ENCODE results near the gene CEP170B. TPM values are rescaled to one million over a fixed set of nuclear protein-coding genes. Genes with fewer than 3 reads are reported as not detected.
"Not testable (repeated sequence)": the region's sequence is repeated elsewhere in the genome, so short reads cannot be mapped to it uniquely, and the experiment has no call there.

The CEP170B gene
- total RNA-seq, 2 experiments from 2014 or later = 5.2 to 5.3 TPM

DNA sequence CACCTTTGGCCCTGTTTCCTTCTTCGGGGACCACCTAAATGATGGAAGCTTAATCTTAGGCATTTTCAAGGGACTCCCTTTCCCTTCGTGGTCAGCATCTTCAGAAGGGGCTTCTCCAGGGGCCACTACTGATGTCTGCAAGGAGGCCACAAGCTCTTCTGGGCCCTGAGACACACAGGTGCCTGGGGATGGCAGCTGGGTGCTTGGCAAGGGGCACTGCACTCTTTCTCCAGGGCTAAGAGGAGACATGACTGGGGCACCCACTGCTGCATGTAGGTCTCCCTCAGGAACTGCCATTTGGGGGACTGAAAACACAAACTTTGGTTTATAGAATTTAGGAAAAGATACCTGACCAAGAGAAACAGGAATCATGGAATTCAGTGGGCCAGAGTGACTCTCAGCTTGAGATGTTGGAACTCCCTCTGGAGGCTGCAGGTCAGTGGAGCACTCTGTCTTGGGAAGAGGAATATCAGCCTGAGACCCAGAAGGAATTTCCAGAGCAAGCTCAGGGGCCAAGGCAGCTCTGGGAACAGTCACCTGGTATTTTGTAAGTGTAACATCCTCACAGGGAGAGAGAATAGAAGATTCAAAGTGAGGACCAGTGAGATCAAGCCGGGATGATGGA, 75.6 kb downstream of the CEP170B start:
- Mint-ChIP-seq H3K4me1 (ENCODE audit: low read depth) (no peaks in the 10 kb centered on the region), H3K27me3 (peaks cover 4% of the 10 kb centered on the region), H3K9me3 (no peaks in the 10 kb centered on the region), H3K36me3 (no peaks in the 10 kb centered on the region), H3K4me3 (no peak overlapping the region), H3K27ac (no peak overlapping the region)
- intact Hi-C loops (cut with micrococcal nuclease) = no loop called here
- ChIA-PET CTCF (no interaction called here), POLR2A (no interaction called here)
- DNase-seq = no peak

DNA sequence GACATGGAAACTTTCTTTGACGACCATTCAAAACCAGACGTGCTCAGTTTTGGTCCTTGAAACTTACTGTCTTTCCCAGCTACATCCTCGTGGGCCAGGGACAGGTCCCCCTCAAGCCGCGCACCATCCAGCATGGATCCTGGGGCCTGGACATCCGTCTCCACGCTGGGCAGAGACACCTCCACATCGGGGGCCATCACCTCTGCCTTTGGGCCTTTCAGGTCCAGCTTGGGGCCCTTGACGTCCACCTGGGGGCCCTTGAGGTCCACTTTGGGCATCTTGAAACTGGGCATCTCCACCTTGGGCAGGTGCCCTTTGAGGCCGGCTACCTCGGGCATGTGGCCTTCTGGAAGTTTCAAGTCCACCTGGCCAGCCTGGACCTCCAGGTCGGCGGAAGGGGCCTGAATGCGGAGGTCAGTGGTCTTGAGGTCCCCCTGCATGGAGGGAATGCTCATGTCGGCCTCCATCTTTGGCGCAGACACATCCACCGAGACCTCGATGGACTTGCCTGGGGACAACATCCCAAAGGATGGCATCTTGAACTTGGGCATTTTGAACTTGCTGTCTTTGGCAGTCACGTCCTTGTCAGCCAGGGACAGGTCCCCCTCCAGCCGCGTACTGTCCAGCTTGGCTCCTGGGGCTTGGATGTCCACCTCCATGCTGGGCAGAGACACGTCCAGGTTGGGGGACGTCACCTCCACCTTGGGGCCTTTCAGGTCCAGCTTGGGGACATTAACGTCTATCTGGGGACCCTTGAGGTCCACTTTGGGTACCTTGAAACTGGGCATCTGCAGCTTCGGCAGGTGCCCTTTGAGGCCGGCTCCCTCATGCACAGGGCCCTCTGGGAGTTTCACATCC, 76.7 kb downstream of the CEP170B start:
- H3K9me3 Mint-ChIP-seq = no peaks in the 10 kb centered on the region
- peaks cover 4% of the 10 kb centered on the region for H3K27me3 Mint-ChIP-seq
- no peak overlapping the region for H3K4me3 Mint-ChIP-seq
- H3K27ac Mint-ChIP-seq = no peak overlapping the region
- ChIA-PET POLR2A (no interaction called here), CTCF (interaction anchor here (1.1 kb wide), 1 partner anchor 8 kb away, joined by 3 read pairs; no protein-coding TSS in a partner anchor)
- no peak for DNase-seq
- H3K36me3 Mint-ChIP-seq = no peaks in the 10 kb centered on the region
- no peaks in the 10 kb centered on the region for H3K4me1 Mint-ChIP-seq (ENCODE audit: low read depth)
- intact Hi-C loops (cut with micrococcal nuclease) = no loop called here

- Mint-ChIP-seq H3K27ac (no peak overlapping the region), H3K9me3 (no peaks in the 10 kb centered on the region), H3K4me1 (ENCODE audit: low read depth) (no peaks in the 10 kb centered on the region)
These were observed 77.5 kb downstream of the CEP170B start for GRCh38 chr14:104942586-104942985.

DNA sequence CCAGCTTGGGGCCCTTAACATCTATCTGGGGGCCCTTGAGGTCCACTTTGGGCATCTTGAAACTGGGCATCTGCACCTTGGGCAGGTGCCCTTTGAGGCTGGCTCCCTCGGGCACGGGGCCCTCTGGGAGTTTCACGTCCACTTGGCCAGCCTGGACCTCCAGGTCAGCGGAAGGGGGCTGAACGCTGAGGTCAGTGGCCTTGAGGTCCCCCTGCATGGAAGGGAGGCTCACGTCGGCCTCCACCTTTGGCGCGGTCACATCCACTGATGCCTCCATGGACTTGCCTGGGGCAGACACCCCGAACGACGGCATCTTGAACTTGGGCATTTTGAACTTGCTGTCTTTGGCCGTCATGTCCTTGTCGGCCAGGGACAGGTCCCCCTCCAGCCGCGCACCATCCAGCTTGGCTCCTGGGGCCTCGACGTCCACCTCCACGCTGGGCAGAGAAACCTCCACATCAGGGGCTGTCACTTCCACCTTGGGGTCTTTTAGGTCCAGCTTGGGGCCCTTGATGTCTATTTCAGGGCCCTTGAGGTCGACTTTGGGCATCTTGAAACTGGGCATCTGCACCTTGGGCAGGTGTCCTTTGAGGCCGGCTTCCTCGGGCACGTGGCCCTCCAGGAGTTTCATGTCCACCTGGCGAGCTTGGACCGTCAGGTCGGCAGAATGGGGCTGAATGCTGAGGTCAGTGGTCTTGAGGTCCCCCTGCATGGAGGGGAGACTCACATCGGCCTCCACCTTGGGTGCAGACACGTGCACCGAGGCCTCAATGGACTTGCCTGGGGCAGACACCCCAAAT, 78.3 kb downstream of the CEP170B start:
- H3K36me3 Mint-ChIP-seq; POLR2A ChIA-PET; H3K27me3 Mint-ChIP-seq; H3K4me3 Mint-ChIP-seq; intact Hi-C loops (cut with micrococcal nuclease); H3K27ac Mint-ChIP-seq; H3K4me1 Mint-ChIP-seq (ENCODE audit: low read depth); DNase-seq; H3K9me3 Mint-ChIP-seq; CTCF ChIA-PET: not testable (repeated sequence)

More at GRCh38 chr14:104942586-104942985, 77.5 kb downstream of the CEP170B start:
- CTCF ChIA-PET = interaction anchor here (1.1 kb wide), 1 partner anchor 9 kb away, joined by 3 read pairs; no protein-coding TSS in a partner anchor
- DNase-seq = no peak
- intact Hi-C loops (cut with micrococcal nuclease) = no loop called here
- H3K4me3 Mint-ChIP-seq = no peak overlapping the region
- POLR2A ChIA-PET = no interaction called here
- H3K27me3 Mint-ChIP-seq = peaks cover 2% of the 10 kb centered on the region
- H3K36me3 Mint-ChIP-seq = no peaks in the 10 kb centered on the region

GRCh38 chr14:104944016-104944308, 78.9 kb downstream of the CEP170B start:
- H3K27ac Mint-ChIP-seq; intact Hi-C loops (cut with micrococcal nuclease); H3K4me1 Mint-ChIP-seq (ENCODE audit: low read depth); H3K27me3 Mint-ChIP-seq; POLR2A ChIA-PET; H3K4me3 Mint-ChIP-seq; H3K36me3 Mint-ChIP-seq; H3K9me3 Mint-ChIP-seq; CTCF ChIA-PET; DNase-seq: not testable (repeated sequence)

- H3K4me1 Mint-ChIP-seq (ENCODE audit: low read depth); H3K27ac Mint-ChIP-seq; H3K27me3 Mint-ChIP-seq; H3K9me3 Mint-ChIP-seq; H3K36me3 Mint-ChIP-seq; CTCF ChIA-PET; DNase-seq; H3K4me3 Mint-ChIP-seq; POLR2A ChIA-PET; intact Hi-C loops (cut with micrococcal nuclease): not testable (repeated sequence)
These were observed 79.6 kb downstream of the CEP170B start for GRCh38 chr14:104944436-104945205.

DNA sequence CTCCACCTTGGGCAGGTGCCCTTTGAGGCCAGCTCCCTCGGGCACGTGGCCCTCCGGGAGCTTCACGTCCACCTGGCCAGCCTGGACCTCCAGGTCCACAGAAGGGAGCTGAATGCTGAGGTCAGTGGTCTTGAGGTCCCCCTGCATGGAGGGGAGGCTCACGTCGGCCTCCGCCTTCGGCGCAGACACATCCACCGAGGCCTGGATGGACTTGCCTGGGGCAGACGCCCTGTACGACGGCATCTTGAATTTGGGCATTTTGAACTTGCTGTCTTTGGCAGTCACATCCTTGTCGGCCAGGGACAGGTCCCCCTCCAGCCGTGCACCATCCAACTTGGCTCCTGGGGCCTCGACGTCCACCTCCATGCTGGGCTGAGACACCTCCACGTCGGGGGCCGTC, 80.2 kb downstream of the CEP170B start:
- H3K9me3 Mint-ChIP-seq; CTCF ChIA-PET; H3K36me3 Mint-ChIP-seq; H3K27me3 Mint-ChIP-seq; DNase-seq; intact Hi-C loops (cut with micrococcal nuclease); H3K4me3 Mint-ChIP-seq; POLR2A ChIA-PET; H3K27ac Mint-ChIP-seq; H3K4me1 Mint-ChIP-seq (ENCODE audit: low read depth): not testable (repeated sequence)

Other genes with a start within 250 kb of the CEP170B start
- gene INF2, start 175.7 kb upstream of the CEP170B start, total RNA-seq = 10 to 100 TPM; 66.7 to 71.5 TPM
- 1 to 10 TPM; 2.3 to 3.3 TPM for gene ADSS1, start 141.0 kb upstream of the CEP170B start, total RNA-seq
- gene SIVA1, start 112.1 kb upstream of the CEP170B start, total RNA-seq = 100 to 1,000 TPM in 1 of 2 experiments, 10 to 100 TPM in 1; 97.6 to 109 TPM
- 100 to 1,000 TPM; 131 to 133 TPM for gene AKT1, start 69.5 kb upstream of the CEP170B start, total RNA-seq
- gene ZBTB42, start 64.2 kb upstream of the CEP170B start, total RNA-seq = 1 to 10 TPM; 3.1 to 3.4 TPM
- not detected for gene PLD4, start 59.6 kb downstream of the CEP170B start, total RNA-seq
- under 1 TPM; 0.02 to 0.05 TPM for gene AHNAK2, start 113.1 kb downstream of the CEP170B start, total RNA-seq
- gene CLBA1, start 120.5 kb downstream of the CEP170B start, total RNA-seq = 1 to 10 TPM in 1 of 2 experiments, under 1 TPM in 1; 0.78 to 1.2 TPM
- gene CDCA4, start 155.8 kb downstream of the CEP170B start, total RNA-seq = 10 to 100 TPM; 63.4 to 69.1 TPM
- 10 to 100 TPM; 33.4 to 34.2 TPM for gene GPR132, start 200.2 kb downstream of the CEP170B start, total RNA-seq